HG03378 (cell line): ENCODE measurements around the gene VPS39.

ENCODE experiments used
- ATAC-seq: cut with Tn5 transposase; IDR thresholded peaks from one replicate; pipeline ENCODE4 v1.9.1; 2021; ENCODE audit warnings: mild to moderate bottlenecking, moderate library complexity; ENCODE audit not compliant: unreplicated experiment

Gene VPS39

GRCh38 chr15:42158941-42159340, 49.2 kb downstream of the VPS39 start:
- no peak for ATAC-seq

GRCh38 chr15:42157981-42158765, 49.9 kb downstream of the VPS39 start:
- ATAC-seq: no peak

- ATAC-seq: no peak
Observed at GRCh38 chr15:42157381-42157780, 50.7 kb downstream of the VPS39 start.

GRCh38 chr15:42156243-42156922, 51.7 kb downstream of the VPS39 start, which contains the start of gene PLA2G4F:
Gene PLA2G4F (minus strand): TSS chr15:42156636. CDS start chr15:42156549, 87 bp downstream.
- ATAC-seq: no peak

GRCh38 chr15:42155546-42156242, 52.4 kb downstream of the VPS39 start:
- no peak for ATAC-seq

- ATAC-seq: no peak
Observed at GRCh38 chr15:42154956-42155355, 53.1 kb downstream of the VPS39 start.

- ATAC-seq: no peak
Observed at GRCh38 chr15:42154212-42154941, 53.7 kb downstream of the VPS39 start.

- ATAC-seq: no peak
Observed at GRCh38 chr15:42153874-42154211, 54.3 kb downstream of the VPS39 start.

GRCh38 chr15:42152921-42153698, 55.0 kb downstream of the VPS39 start:
- ATAC-seq: no peak

- no peak for ATAC-seq
Observed at GRCh38 chr15:42152196-42152920, 55.7 kb downstream of the VPS39 start.

- ATAC-seq: no peak
Observed at GRCh38 chr15:42151736-42152135, 56.4 kb downstream of the VPS39 start.

- no peak for ATAC-seq
Observed at GRCh38 chr15:42151141-42151561, 57.0 kb downstream of the VPS39 start.

- ATAC-seq: no peak
Observed at GRCh38 chr15:42150219-42150970, 57.7 kb downstream of the VPS39 start.

GRCh38 chr15:42149493-42150218, 58.4 kb downstream of the VPS39 start:
- ATAC-seq: no peak

GRCh38 chr15:42148808-42149492, 59.2 kb downstream of the VPS39 start:
- no peak for ATAC-seq

GRCh38 chr15:42147431-42147735, 60.7 kb downstream of the VPS39 start:
- no peak for ATAC-seq

GRCh38 chr15:42146551-42147430, 61.3 kb downstream of the VPS39 start:
- no peak for ATAC-seq
